HuH-7.5 (cell line): ENCODE results near the gene FAM174C.

Experiments used
- DNase-seq: peaks from one replicate; pipeline ENCODE4 v3.0.0; 2011; ENCODE audit warnings: low spot score

Gene FAM174C

GRCh38 chr19:1321539-1321938 lies 46.2 kb downstream of the FAM174C start:
- peak; percentile 35 for DNase-seq

GRCh38 chr19:1322198-1322981 lies 47.1 kb downstream of the FAM174C start:
- no peak for DNase-seq

GRCh38 chr19:1324249-1324805 lies 49.0 kb downstream of the FAM174C start:
- DNase-seq: no peak

GRCh38 chr19:1324806-1325567 lies 49.7 kb downstream of the FAM174C start:
- peak; percentile 89 for DNase-seq

GRCh38 chr19:1325568-1326294 lies 50.4 kb downstream of the FAM174C start:
- DNase-seq: no peak

- DNase-seq: no peak
These were observed 51.8 kb downstream of the FAM174C start for GRCh38 chr19:1327125-1327524.
